Stimulated activated naive CD8-positive, alpha-beta T cell treated with anti-CD3 and anti-CD28 coated beads, Interleukin-15, Interleukin-2, amounts not matched to agents 100 ng/mL and 50 ng/mL, for 24 hours (primary cell): ENCODE data around the gene B9D1.

Experiments used
- H3K27ac Mint-ChIP-seq: one replicate; pipeline ENCODE4 v1.8.0; 2021; ENCODE audit warnings: mild to moderate bottlenecking, mixed read lengths
- H3K27me3 Mint-ChIP-seq: one replicate; pipeline ENCODE4 v1.8.0; 2021; ENCODE audit warnings: mixed read lengths
- H3K36me3 Mint-ChIP-seq: one replicate; pipeline ENCODE4 v1.8.0; 2021; ENCODE audit warnings: low read depth, mixed read lengths
- H3K4me1 Mint-ChIP-seq: one replicate; pipeline ENCODE4 v1.8.0; 2021; ENCODE audit warnings: low read depth, mixed read lengths
- H3K4me3 Mint-ChIP-seq: one replicate; pipeline ENCODE4 v1.8.0; 2021; ENCODE audit warnings: mild to moderate bottlenecking, mixed read lengths
- H3K9me3 Mint-ChIP-seq: one replicate; pipeline ENCODE4 v1.8.0; 2021; ENCODE audit warnings: mixed read lengths

The B9D1 gene, protein sequence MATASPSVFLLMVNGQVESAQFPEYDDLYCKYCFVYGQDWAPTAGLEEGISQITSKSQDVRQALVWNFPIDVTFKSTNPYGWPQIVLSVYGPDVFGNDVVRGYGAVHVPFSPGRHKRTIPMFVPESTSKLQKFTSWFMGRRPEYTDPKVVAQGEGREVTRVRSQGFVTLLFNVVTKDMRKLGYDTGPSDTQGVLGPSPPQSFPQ

DNA sequence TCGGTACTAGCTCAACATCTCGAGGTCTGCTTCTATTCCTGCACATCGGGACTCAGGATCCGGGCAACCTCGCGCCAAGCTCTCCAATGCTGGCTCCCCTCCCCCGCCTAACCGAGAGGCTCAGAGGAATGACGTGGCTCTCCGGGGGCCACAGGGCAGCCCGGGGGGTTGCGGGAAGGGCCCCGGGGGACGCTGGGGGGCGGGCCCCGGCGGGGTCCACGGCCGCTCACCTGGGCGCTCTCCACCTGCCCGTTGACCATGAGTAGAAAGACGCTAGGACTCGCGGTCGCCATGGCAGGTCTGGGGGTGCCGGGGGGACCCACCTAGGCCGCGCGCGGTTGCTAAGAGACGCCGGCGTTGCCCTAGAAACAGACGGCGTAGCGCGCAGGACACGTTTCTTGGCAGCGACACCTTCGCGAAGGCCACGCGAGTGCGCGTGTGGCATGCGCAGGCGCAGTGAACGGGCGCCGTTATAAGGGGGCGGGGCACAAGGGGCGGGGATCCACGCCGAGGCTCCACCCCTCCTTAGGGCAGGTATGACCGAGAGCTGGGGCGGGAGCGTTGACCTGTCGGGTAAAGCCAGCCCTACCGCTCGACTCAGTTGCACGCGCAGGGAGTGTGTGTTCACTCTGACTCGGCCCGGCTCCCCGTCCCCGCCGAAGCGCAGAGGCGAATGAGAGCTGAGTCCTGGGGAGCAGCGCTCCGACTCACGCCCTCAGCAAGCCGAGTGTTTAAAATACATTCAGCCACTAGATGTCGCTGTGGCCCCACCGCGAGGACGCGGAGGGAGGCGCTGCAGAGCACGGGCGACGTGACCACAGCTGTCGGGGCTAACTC, at the start of gene B9D1:
B9D1 (minus strand) TSS at position 447 of the 837 bp plus-strand sequence; CDS start at position 293, 154 bp downstream.
- Mint-ChIP-seq H3K36me3 (no peaks in the 10 kb centered on the region), H3K4me3 (peak within 1 kb of the TSS; percentile 87), H3K4me1 (peaks cover 4% of the 10 kb centered on the region), H3K9me3 (no peaks in the 10 kb centered on the region), H3K27me3 (peaks cover 10% of the 10 kb centered on the region), H3K27ac (peak within 1 kb of the TSS; percentile 69)

DNA sequence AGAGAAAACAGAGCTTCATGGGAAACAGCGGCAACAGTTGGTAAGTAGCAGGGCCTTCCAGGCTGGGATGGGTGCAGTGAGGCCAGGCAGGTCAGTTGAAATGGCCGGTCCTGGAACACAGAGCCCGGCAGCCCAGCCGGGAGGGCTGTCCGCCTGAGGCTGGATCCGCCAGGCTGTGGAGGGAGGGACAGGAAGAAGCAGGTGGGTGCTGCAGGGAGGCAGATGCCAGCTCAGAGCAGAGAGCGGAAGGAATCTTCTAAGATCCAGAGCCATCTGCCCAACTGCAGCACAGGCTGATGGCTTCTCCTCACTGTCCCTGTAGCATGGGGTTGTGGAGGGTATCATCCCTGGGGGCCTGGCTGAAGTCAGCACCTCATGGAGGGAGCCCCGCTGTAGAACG, 49.1 kb upstream of the B9D1 start:
- no peaks in the 10 kb centered on the region for H3K27me3 Mint-ChIP-seq
- no peak overlapping the region for H3K4me3 Mint-ChIP-seq
- H3K4me1 Mint-ChIP-seq: no peaks in the 10 kb centered on the region
- no peaks in the 10 kb centered on the region for H3K9me3 Mint-ChIP-seq
- H3K27ac Mint-ChIP-seq: no peak overlapping the region
- H3K36me3 Mint-ChIP-seq: no peaks in the 10 kb centered on the region

DNA sequence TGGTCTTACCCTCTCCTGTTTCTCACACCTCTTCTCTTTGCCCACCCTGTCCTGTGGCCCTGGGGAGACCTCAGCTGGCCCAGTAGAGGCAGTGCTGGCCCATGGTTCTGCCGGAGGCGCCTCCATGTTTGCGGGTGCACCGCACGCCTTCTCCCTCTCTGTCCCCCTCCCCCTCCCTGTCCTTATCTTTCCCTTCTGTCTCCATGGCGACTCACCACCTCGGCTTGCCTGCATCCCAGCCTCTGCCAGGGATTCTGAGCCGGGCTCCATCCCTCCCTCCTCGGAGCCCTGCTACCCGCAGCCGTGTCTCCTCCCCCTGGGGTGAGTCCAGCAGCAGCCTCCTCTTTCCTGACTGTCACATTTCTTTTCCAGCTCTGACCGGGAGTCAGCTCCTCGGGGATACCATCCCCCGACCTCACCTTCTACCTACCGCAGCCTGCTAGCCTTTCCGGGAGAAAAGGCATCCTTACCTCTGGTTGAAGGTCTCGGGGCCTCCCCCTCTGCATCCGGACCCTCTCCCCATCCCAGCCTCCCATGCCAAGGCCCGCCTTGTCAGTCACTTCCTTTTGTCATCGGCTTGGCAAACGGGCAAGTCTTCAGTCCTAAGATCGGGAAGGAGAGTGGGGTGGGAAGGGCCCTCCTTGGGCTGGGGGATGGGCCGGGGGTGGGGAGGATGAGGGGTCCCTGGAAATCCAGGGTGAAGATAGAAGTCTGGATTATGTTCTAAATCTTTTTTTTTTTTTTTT, 48.5 kb upstream of the B9D1 start, which contains the start of gene RNF112:
RNF112 (plus strand) TSS at position 358 of the 746 bp plus-strand sequence; CDS start at position 535, 177 bp downstream.
- no peak within 1 kb of the TSS for H3K27ac Mint-ChIP-seq

DNA sequence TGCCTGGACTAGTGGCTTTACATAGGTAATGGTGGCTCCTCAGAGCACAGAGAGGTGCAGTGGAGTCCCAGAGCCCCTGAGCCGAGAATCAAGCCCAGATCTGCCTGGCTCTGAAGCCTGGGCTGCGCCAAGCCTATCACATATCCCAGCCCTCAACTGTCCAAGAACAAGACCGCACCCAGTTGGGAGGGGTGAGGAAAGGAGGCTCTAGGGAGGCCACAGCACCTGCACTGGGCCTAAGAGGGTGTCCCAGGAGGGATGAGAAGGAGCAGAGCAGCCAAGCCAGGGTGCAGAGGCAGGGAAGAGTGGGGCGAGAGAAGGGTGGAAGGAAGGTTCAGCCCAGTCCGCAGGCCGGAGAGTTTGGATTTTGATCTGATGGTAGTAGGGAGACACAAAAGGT, 47.6 kb upstream of the B9D1 start:
- H3K36me3 Mint-ChIP-seq: no peaks in the 10 kb centered on the region
- H3K27ac Mint-ChIP-seq: no peak overlapping the region
- H3K27me3 Mint-ChIP-seq: no peaks in the 10 kb centered on the region
- H3K4me3 Mint-ChIP-seq: no peak overlapping the region
- H3K4me1 Mint-ChIP-seq: no peaks in the 10 kb centered on the region
- no peaks in the 10 kb centered on the region for H3K9me3 Mint-ChIP-seq

More for the DNA sequence above, 48.5 kb upstream of the B9D1 start, which contains the start of gene RNF112:
- Mint-ChIP-seq H3K4me3 (no peak within 1 kb of the TSS), H3K9me3 (no peaks in the 10 kb centered on the region), H3K36me3 (no peaks in the 10 kb centered on the region), H3K4me1 (no peaks in the 10 kb centered on the region), H3K27me3 (no peaks in the 10 kb centered on the region)

DNA sequence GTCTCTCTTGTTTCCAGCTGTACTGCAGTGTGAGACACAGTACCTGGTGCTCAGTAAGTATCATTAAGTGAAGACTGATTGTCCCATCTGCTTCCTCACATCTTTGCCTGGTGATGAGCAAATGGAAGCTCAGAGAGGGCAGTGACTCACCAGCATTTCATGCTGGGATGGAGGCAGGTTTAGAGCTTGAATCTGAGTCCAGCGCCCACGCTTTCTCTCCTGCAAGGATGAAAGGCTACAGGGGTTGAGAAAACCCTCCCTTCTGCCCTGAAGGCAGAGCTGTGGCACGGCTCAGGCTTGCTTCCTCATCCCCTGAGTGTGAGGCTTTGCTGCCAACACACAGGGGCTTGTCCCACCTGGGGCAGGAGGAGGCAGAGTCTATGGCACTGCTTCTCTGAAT, 47.0 kb upstream of the B9D1 start:
- Mint-ChIP-seq H3K4me1 (no peaks in the 10 kb centered on the region), H3K36me3 (no peaks in the 10 kb centered on the region), H3K4me3 (no peak overlapping the region), H3K27me3 (no peaks in the 10 kb centered on the region), H3K9me3 (no peaks in the 10 kb centered on the region), H3K27ac (no peak overlapping the region)

DNA sequence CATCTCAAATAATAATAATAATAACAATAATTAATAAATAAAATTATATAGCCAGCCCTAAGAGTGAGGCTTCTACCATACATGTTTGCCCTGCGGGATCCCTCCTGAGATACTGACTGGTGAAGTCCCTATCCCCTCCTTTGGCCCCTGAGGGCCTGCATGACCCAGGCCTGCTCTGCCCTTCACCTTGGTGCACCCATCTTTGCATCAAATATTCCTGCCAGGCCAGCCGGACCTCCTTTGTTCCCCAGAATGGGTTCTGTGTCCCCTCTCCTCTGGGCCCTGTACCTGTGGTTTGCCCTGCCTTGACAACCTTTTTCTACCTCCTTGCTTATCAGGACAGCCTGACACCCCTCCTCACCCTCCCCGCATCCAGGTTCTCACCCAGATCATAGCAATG, 46.5 kb upstream of the B9D1 start:
- Mint-ChIP-seq H3K36me3 (no peaks in the 10 kb centered on the region), H3K27ac (no peak overlapping the region), H3K4me3 (no peak overlapping the region), H3K27me3 (no peaks in the 10 kb centered on the region), H3K9me3 (no peaks in the 10 kb centered on the region), H3K4me1 (no peaks in the 10 kb centered on the region)

DNA sequence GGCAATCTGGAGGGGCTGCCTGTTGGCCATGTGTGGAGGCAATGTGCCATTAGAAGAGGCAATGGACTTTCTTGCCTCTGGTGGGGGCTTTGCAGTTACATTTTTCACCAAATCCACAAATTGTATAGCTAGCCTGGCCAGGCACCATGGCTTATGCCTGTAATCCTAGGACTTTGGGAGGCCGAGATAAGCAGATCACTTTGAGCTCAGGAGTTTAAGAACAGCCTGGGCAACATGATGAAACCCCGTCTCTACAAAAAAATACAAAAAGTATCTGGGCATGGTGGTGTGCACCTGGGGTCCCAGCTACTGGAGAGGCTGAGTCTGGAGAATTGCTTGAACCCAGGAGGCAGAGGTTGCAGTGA, 45.8 kb upstream of the B9D1 start:
- Mint-ChIP-seq H3K9me3 (no peaks in the 10 kb centered on the region), H3K4me3 (no peak overlapping the region), H3K27ac (no peak overlapping the region), H3K4me1 (no peaks in the 10 kb centered on the region), H3K27me3 (no peaks in the 10 kb centered on the region), H3K36me3 (no peaks in the 10 kb centered on the region)

DNA sequence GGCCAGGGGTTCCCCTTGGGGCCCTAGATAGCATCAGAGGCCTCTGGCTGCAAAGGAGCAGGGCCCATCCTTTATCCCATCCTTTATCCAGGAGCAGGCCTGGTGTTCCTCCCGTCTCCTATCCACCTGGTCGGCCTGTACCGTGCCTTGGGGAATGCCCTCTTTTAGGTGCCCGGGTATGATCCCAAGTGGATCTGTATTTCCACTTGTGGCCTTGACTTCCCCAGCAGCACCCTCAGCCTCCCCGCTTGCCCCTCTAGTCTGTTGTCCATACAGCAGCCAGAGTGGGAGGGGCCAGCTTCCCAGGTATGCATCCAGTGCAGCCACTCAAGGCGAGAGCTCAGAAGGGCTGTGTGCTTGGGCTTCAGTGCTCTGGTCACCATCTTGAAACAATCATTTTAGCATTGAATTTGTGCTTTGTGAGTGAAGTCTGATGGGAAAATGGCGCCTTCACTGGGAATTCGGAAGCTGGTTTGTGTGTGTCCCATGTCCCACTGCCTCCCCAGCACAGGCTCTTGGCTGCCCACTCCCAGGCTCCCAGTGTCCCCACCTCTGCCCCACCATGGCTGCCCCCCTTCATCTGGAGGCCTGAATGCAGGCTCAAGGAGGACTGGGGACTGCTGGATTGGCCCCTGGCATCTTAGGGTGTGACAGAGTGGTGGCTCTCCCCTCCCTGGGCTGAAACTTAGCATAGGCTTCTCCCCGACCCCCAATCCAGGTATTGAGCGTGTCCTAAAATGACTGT, 45.2 kb upstream of the B9D1 start:
- H3K27ac Mint-ChIP-seq: no peak overlapping the region
- H3K4me1 Mint-ChIP-seq: no peaks in the 10 kb centered on the region
- no peaks in the 10 kb centered on the region for H3K9me3 Mint-ChIP-seq

DNA sequence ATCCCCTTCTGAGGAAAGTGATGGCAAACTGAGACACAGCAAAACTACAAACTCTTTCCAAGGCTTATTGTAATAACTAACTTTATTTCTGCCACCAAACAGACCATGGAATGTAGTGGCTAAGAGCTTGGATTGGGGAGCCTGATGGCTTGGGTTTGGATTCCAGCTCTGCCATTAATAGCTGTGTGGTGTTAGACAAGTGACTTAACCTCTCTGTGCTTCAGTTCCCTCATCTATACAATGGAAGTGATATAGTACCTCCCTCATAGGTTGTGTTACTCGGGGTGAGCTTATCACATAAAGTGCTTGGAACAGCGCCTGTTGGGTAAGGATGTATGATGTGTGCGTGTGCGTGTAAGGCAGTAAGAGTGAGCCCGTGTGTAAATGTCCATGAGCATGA, 42.6 kb upstream of the B9D1 start:
- no peak overlapping the region for H3K4me3 Mint-ChIP-seq
- H3K27ac Mint-ChIP-seq: no peak overlapping the region

More for the DNA sequence above, 45.2 kb upstream of the B9D1 start:
- Mint-ChIP-seq H3K36me3 (no peaks in the 10 kb centered on the region), H3K27me3 (no peaks in the 10 kb centered on the region), H3K4me3 (no peak overlapping the region)

DNA sequence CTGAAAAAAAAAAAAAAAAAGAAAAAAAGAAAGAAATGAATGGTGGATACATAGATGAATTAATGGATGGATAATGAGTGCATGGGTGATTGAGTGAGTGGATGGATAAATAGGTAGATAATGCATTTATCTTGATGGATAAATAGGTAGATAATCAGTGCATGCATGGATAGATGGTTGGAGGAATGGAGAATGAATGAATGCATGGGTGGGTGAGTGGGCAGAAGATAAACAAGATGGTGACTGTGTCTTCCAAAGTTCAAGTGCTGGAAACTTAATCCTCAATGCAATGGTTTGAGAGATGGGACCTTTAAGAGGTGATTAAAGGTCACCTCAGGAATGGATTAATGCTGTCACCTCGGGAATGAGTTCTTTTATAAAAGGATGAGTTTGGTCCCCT, 41.7 kb upstream of the B9D1 start:
- no peak overlapping the region for H3K27ac Mint-ChIP-seq
- no peaks in the 10 kb centered on the region for H3K36me3 Mint-ChIP-seq
- H3K9me3 Mint-ChIP-seq: no peaks in the 10 kb centered on the region
- no peak overlapping the region for H3K4me3 Mint-ChIP-seq
- H3K27me3 Mint-ChIP-seq: no peaks in the 10 kb centered on the region
- no peaks in the 10 kb centered on the region for H3K4me1 Mint-ChIP-seq

More for the DNA sequence above, 42.6 kb upstream of the B9D1 start:
- H3K27me3 Mint-ChIP-seq: no peaks in the 10 kb centered on the region
- H3K36me3 Mint-ChIP-seq: no peaks in the 10 kb centered on the region
- H3K4me1 Mint-ChIP-seq: no peaks in the 10 kb centered on the region
- no peaks in the 10 kb centered on the region for H3K9me3 Mint-ChIP-seq

DNA sequence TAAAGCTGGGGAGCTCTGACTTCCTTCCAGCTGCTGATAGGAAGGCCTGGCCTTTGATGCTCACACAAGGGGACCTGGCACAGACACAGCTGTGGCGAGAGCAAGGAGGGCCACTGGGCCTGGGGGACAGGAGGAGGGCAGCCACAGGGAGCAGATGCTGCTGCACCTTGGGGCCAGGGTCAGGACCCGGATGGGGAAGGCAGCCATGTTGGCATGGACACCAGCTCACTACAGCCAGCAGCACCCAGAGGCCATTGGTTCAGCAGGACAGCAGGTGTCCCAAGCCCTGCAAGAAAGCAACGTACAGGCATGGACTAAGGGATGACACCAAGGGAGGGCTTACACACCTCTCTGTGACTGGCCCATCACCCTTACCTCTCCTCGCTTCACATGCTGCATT, 40.5 kb upstream of the B9D1 start:
- H3K36me3 Mint-ChIP-seq: no peaks in the 10 kb centered on the region
- H3K27ac Mint-ChIP-seq: no peak overlapping the region
- no peaks in the 10 kb centered on the region for H3K9me3 Mint-ChIP-seq
- no peaks in the 10 kb centered on the region for H3K27me3 Mint-ChIP-seq
- no peak overlapping the region for H3K4me3 Mint-ChIP-seq
- no peaks in the 10 kb centered on the region for H3K4me1 Mint-ChIP-seq

DNA sequence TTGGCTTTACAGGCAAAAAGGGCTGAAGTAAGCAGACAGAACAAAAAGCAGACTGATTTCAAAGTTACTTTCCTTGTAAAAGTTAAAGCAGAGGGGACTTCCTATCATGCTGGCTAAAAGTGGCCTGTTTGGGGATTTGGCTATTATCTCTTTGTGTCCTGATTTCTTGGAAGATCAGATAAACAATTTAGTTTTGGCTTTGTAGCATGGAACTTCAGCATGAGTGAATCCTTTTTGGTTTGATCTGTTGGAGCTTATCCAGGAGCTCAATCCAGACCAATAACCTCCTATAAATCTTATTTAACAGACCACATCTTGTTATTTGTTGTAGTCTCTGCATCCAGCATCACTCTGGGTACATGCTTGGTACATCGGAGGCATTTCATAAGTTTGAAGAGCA, 39.6 kb upstream of the B9D1 start:
- Mint-ChIP-seq H3K36me3 (no peaks in the 10 kb centered on the region), H3K4me3 (no peak overlapping the region), H3K4me1 (no peaks in the 10 kb centered on the region), H3K27me3 (no peaks in the 10 kb centered on the region), H3K27ac (no peak overlapping the region), H3K9me3 (no peaks in the 10 kb centered on the region)

DNA sequence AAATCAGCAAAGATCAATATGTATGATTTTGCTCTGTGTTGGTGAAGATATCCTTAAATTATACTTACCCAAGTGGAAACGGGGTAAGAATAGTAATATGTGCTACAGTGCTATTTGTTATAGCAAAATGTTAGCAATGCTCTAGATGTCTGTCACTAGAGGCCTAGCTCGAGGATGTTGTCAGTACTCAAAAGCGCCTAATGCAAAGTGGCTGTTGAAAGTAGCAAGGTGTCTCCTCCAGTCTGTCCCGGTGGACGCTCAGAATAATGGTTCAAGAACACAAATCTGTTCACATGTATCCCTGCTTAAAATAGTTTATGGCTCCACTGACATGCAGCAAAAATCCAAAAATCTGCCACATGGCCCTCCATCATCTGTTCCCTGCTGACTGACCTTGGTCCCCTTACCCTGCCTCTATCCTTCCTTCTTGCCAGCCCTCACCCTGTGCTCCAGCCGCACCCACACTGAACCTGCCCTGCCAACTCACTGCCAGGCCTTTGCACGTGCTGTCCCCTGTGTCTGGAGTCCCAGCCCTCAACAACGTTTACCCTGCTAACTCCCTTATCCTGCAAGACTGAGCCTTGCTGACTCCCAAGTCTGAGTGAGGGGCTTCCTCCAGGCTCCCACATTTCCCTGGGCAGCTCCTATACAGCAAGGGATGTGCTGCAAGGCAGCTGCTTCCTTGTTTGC, 38.9 kb upstream of the B9D1 start:
- Mint-ChIP-seq H3K4me1 (no peaks in the 10 kb centered on the region), H3K27me3 (no peaks in the 10 kb centered on the region), H3K9me3 (no peaks in the 10 kb centered on the region), H3K4me3 (no peak overlapping the region), H3K27ac (no peak overlapping the region), H3K36me3 (no peaks in the 10 kb centered on the region)

DNA sequence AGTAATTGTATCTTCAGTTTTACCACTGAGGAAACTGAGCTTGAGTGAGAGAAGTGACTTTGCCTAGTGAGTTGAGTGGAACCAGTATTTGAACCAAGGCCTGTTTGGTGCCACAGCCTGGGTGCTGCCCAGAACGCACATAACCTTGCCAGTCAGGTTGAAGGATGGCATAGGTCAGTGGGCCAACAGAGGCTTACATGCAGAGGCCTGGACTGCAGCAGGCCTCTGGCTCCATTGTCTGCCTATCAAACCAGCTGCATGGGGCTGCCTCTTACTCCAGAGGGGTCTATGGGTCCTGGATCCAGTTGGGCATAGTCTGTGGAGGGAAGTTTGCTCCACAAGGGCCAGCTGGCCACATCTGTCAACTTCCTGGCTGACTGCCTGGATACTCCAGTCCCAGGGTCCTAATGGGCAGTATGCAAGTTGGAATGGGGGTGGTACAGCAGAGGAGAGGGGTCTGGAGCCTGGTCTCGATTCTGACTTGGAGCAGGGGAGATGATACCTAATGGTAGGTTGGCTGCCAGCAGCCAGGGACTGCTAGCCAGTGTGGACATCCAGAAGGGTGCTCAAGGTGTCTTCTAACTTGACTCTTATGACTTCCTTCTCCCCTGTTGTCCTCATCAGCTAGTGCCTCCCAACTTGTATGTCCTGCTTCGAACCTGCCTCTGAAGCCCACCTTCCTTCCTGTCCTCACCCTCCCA, 37.4 kb upstream of the B9D1 start:
- H3K9me3 Mint-ChIP-seq: no peaks in the 10 kb centered on the region
- no peaks in the 10 kb centered on the region for H3K27me3 Mint-ChIP-seq
- H3K27ac Mint-ChIP-seq: no peak overlapping the region
- no peak overlapping the region for H3K4me3 Mint-ChIP-seq
- H3K36me3 Mint-ChIP-seq: no peaks in the 10 kb centered on the region
- no peaks in the 10 kb centered on the region for H3K4me1 Mint-ChIP-seq
